OCI-LY7 (cell line): ENCODE measurements around the gene KREMEN2.

ENCODE experiments used
- EZH2phosphoT487 ChIP-seq: fragments of 200-600 bp; sonication (generic); IDR thresholded peaks from 2 replicates; pipeline ENCODE4 v1.6.1; 2018; ENCODE audit warnings: low read depth, borderline replicate concordance, mild to moderate bottlenecking, mixed run types, antibody characterized with exemption, low read length, moderate library complexity, mixed read lengths
- TF ChIP-seq, protein P1 (sequence below): fragments of 200-600 bp; sonication (generic); conservative IDR thresholded peaks from 2 replicates; pipeline ENCODE4 v1.5.1; 2014; ENCODE audit warnings: mild to moderate bottlenecking, antibody characterized with exemption, low read length, moderate library complexity, mixed read lengths

DNA sequence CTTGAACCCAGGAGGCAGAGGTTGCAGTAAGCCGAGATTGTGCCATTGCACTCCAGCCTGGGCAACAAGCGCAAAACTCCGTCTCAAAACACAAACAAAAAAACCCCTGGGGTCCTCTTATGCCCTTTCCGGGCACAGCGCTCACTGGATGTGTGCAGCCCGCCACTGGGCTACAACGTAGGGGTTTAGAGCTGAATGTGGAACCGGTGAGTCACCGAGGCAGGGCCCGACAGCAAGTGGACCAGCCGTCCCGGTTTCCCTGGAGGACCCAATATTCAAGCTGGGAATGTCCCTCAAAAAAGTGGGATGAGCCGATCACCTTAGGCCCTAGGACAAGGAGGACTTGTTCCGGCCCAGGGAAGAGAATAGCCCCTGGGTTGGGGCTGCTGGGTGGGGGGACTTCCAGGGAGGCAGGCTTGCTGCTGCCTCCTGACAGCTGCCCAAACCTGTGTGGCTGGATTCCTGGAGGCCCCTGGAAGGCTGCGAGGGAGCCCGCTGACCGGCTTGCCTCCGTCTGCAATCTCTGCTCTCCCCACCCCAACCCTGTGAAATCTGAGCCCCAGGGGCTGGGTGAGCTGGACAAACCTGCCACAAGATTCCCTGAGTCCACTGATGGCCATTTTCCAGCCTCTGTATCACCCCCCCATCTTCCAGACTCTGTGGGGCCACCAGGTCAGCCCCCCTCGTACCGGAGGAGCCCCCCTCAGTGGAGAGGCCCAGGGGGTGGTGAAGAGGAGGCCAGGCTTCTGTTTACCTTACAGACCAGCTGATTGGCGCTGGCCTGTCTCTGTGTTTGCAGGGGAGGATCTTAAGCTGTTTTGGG, 45.7 kb downstream of the KREMEN2 start:
- TF ChIP-seq, protein P1, sequence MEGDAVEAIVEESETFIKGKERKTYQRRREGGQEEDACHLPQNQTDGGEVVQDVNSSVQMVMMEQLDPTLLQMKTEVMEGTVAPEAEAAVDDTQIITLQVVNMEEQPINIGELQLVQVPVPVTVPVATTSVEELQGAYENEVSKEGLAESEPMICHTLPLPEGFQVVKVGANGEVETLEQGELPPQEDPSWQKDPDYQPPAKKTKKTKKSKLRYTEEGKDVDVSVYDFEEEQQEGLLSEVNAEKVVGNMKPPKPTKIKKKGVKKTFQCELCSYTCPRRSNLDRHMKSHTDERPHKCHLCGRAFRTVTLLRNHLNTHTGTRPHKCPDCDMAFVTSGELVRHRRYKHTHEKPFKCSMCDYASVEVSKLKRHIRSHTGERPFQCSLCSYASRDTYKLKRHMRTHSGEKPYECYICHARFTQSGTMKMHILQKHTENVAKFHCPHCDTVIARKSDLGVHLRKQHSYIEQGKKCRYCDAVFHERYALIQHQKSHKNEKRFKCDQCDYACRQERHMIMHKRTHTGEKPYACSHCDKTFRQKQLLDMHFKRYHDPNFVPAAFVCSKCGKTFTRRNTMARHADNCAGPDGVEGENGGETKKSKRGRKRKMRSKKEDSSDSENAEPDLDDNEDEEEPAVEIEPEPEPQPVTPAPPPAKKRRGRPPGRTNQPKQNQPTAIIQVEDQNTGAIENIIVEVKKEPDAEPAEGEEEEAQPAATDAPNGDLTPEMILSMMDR = no peak
- no peak for TF ChIP-seq EZH2phosphoT487
